HepG2 (cell line): ENCODE measurements around the gene UNC13D. TPM values are rescaled to one million over a fixed set of nuclear protein-coding genes. Genes with fewer than 3 reads are reported as not detected.

Source experiments
- SIX1 ChIP-seq: sonication (generic); formaldehyde crosslinking; IDR thresholded peaks from 2 replicates; pipeline ENCODE4 v1.4.0; 2020; ENCODE audit warnings: missing genetic modification reagents, borderline replicate concordance
- TBL1XR1 ChIP-seq: fragments of 150-350 bp; IDR thresholded peaks from 2 replicates; pipeline ENCODE4 v1.6.1; 2014; ENCODE audit warnings: borderline replicate concordance, low read length; ENCODE audit not compliant: partially characterized antibody
- ZNF3 ChIP-seq: IDR thresholded peaks from 2 replicates; pipeline ENCODE4 v1.7.0; 2017; ENCODE audit warnings: inconsistent platforms
- ZNF317 ChIP-seq: sonication (generic); formaldehyde crosslinking; IDR thresholded peaks from 2 replicates; pipeline ENCODE4 v1.5.0; 2020; ENCODE audit warnings: mild to moderate bottlenecking, missing genetic modification reagents
- ZNF326 ChIP-seq: sonication (generic); formaldehyde crosslinking; IDR thresholded peaks from 2 replicates; pipeline ENCODE4 v1.4.0; 2020; ENCODE audit warnings: missing genetic modification reagents, borderline replicate concordance
- ZNF598 ChIP-seq: sonication (generic); formaldehyde crosslinking; IDR thresholded peaks from 2 replicates; pipeline ENCODE4 v1.5.1; 2020; ENCODE audit warnings: mild to moderate bottlenecking, missing genetic modification reagents, borderline replicate concordance
- ZNF781 ChIP-seq: sonication (generic); formaldehyde crosslinking; IDR thresholded peaks from 2 replicates; pipeline ENCODE4 v1.5.1; 2020; ENCODE audit warnings: borderline replicate concordance, mild to moderate bottlenecking, missing genetic modification reagents; ENCODE audit errors: not compliant biosample characterization
- ZNF891 ChIP-seq: sonication (generic); formaldehyde crosslinking; IDR thresholded peaks from 2 replicates; pipeline ENCODE4 v1.5.0; 2020; ENCODE audit warnings: mild to moderate bottlenecking, missing genetic modification reagents
- ZSCAN29 ChIP-seq: sonication (generic); formaldehyde crosslinking; conservative IDR thresholded peaks from 2 replicates; pipeline ENCODE4 v1.4.0; 2020; ENCODE audit warnings: mild to moderate bottlenecking, missing genetic modification reagents
- polyA plus RNA-seq, 8 experiments: library from polyadenylated mRNA; depleted of rRNA in 3 of 8; stranded (reverse) in 7 of 8; unstranded in 1 of 8; fragments of >200 nt; fragmentation: Illumina TruSeq in 4 of 8; extraction: Trizol in 4 of 8; gene quantifications; 2 replicates each; pipeline versions ENCODE4 v1.2.1 to v1.2.3, GENCODE V29; 2011 to 2016; ENCODE audit warnings: low read depth in 4 of 8, missing spikeins in 1 of 8, mixed read lengths in 1 of 8; ENCODE audit not compliant: insufficient read depth in 1 of 8
- total RNA-seq, 5 experiments: library from RNA; depleted of rRNA; stranded (reverse); fragments of >200 nt; fragmentation: Illumina TruSeq; extraction: Trizol; gene quantifications; 2 replicates each; pipeline ENCODE4 v1.2.3, GENCODE V29; 2016; ENCODE audit warnings: low read depth in 1 of 5
- TF ChIP-seq, protein P1 (sequence below): sonication (generic); formaldehyde crosslinking; IDR thresholded peaks from 2 replicates; pipeline ENCODE4 v1.8.0; 2022; ENCODE audit warnings: missing genetic modification reagents, mild to moderate bottlenecking, moderate library complexity, borderline replicate concordance
- TF ChIP-seq, protein P2 (sequence below): sonication (generic); formaldehyde crosslinking; IDR thresholded peaks from 2 replicates; pipeline ENCODE4 v1.4.0; 2020; ENCODE audit warnings: mild to moderate bottlenecking, missing genetic modification reagents
- TF ChIP-seq, protein P3 (sequence below): sonication (generic); formaldehyde crosslinking; IDR thresholded peaks from 2 replicates; pipeline ENCODE4 v1.4.0; 2020; ENCODE audit warnings: missing genetic modification reagents, borderline replicate concordance

The UNC13D gene
- total and polyA plus RNA-seq, 2 of the 13 experiments (the other 11 are each of a cell fraction or from before 2014, with no cell fraction given), result 29.7 to 42.7 TPM

DNA sequence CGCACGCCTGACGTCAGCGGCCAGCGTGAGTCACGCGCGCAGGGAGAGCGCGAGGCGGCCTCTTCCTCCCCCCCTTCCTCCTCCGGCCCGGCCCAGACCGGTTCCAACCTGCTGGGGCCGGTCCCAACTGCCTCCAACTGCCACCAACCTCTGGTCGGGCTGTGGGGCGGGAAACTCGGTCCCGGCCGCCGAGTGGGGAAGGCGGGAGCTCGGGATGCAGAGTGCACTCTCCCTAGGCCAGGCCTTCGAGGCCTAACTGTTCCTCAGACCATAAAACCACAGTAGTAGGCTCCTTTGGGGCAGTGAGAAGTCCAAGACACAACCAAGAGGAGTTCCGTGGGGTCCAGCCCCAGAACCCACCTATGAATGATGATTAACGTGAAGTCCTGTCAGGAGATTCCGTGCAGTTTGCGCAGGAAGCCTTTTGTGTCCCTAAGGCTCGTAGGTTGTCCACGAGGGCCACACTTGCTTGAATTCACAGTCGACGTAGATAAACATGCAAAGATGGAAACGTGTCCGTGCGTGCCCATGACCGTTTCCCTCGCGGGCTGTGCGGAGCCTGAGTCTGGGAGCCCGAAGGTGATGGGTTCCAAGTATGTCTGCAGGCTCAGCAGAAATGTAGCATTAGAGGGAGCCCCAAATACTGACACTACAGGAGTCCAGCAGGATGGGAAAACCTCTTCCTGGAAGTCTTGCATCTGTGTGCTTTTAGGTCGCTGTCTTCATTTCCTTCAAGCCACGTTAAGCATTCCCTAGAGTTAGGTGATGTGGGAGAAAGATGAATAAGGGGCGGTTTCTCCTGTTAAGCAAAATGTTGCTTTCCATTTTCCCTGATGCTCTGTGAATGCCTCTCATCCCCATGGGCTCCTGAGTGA lies 59.0 kb downstream of the UNC13D start (continued):
- TF ChIP-seq, protein P1, sequence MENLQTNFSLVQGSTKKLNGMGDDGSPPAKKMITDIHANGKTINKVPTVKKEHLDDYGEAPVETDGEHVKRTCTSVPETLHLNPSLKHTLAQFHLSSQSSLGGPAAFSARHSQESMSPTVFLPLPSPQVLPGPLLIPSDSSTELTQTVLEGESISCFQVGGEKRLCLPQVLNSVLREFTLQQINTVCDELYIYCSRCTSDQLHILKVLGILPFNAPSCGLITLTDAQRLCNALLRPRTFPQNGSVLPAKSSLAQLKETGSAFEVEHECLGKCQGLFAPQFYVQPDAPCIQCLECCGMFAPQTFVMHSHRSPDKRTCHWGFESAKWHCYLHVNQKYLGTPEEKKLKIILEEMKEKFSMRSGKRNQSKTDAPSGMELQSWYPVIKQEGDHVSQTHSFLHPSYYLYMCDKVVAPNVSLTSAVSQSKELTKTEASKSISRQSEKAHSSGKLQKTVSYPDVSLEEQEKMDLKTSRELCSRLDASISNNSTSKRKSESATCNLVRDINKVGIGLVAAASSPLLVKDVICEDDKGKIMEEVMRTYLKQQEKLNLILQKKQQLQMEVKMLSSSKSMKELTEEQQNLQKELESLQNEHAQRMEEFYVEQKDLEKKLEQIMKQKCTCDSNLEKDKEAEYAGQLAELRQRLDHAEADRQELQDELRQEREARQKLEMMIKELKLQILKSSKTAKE (CRISPR knock-in tag), result peak; percentile 27; the same call in 1 of the 2 replicates
- TF ChIP-seq, protein P2, sequence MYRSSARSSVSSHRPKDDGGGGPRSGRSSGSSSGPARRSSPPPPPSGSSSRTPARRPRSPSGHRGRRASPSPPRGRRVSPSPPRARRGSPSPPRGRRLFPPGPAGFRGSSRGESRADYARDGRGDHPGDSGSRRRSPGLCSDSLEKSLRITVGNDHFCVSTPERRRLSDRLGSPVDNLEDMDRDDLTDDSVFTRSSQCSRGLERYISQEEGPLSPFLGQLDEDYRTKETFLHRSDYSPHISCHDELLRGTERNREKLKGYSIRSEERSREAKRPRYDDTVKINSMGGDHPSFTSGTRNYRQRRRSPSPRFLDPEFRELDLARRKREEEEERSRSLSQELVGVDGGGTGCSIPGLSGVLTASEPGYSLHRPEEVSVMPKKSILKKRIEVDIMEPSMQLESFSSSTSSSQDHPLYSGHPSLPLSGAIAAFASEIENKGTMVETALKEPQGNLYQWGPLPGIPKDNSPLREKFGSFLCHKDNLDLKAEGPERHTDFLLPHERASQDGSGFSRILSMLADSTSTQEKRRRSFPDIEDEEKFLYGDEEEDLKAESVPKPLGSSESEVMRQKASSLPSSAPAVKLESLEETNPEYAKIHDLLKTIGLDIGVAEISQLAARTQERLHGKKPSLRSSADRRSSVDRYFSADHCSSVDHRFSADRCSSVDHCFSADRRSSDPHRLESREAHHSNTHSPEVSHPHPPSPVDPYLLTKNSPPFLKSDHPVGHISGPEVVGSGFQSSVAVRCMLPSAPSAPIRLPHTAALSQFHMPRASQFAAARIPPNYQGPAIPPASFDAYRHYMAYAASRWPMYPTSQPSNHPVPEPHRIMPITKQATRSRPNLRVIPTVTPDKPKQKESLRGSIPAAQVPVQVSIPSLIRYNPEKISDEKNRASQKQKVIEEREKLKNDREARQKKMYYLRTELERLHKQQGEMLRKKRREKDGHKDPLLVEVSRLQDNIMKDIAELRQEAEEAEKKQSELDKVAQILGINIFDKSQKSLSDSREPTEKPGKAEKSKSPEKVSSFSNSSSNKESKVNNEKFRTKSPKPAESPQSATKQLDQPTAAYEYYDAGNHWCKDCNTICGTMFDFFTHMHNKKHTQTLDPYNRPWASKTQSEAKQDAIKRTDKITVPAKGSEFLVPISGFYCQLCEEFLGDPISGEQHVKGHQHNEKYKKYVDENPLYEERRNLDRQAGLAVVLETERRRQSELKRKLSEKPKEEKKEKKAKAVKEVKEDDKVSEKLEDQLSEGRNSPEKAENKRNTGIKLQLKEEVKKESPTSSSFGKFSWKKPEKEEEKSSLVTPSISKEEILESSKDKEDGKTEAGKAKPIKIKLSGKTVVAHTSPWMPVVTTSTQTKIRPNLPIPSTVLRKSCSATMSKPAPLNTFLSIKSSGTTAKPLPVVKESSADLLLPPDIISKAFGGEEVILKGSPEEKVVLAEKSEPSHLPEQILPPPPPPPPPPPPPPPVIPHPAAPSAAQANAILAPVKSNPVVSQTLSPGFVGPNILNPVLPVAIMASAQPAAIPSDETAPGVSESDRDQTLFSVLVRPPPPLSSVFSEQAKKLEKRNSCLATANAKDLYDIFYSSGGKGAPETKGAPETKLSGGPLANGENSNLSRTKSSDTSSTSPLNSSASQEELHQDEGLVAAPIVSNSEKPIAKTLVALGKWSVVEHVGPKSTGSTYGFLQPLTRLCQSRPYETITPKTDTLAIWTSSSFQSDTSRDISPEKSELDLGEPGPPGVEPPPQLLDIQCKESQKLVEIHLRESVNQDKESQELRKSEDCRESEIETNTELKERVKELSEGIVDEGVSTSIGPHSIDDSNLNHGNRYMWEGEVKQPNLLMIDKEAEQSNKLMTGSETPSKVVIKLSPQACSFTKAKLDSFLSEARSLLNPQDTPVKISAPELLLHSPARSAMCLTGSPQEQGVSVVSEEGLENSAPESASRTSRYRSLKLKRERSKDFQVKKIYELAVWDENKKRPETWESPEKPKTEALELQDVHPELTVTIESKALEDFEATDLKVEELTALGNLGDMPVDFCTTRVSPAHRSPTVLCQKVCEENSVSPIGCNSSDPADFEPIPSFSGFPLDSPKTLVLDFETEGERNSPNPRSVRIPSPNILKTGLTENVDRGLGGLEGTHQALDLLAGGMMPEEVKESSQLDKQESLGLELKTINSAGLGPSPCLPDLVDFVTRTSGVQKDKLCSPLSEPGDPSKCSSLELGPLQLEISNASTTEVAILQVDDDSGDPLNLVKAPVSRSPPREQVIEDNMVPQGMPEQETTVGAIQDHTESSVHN, result no peak; the same call in 1 of the 2 replicates
- TF ChIP-seq ZNF781 (CRISPR knock-in tag) (peak; percentile 93), ZNF317 (CRISPR knock-in tag) (0 out of 2 replicates have a peak, but pooled peaks have one; percentile 21), ZNF3 (CRISPR knock-in tag) (peak; percentile 74), ZNF891 (CRISPR knock-in tag) (peak; percentile 82; the same call in 1 of the 2 replicates), ZSCAN29 (CRISPR knock-in tag) (0 out of 2 replicates have a peak, but pooled peaks have one; percentile 36), ZNF326 (CRISPR knock-in tag) (no peak), ZNF598 (CRISPR knock-in tag) (no peak), TBL1XR1 (no peak), SIX1 (CRISPR knock-in tag) (peak; percentile 40; the same call in 1 of the 2 replicates)
- TF ChIP-seq, protein P3, sequence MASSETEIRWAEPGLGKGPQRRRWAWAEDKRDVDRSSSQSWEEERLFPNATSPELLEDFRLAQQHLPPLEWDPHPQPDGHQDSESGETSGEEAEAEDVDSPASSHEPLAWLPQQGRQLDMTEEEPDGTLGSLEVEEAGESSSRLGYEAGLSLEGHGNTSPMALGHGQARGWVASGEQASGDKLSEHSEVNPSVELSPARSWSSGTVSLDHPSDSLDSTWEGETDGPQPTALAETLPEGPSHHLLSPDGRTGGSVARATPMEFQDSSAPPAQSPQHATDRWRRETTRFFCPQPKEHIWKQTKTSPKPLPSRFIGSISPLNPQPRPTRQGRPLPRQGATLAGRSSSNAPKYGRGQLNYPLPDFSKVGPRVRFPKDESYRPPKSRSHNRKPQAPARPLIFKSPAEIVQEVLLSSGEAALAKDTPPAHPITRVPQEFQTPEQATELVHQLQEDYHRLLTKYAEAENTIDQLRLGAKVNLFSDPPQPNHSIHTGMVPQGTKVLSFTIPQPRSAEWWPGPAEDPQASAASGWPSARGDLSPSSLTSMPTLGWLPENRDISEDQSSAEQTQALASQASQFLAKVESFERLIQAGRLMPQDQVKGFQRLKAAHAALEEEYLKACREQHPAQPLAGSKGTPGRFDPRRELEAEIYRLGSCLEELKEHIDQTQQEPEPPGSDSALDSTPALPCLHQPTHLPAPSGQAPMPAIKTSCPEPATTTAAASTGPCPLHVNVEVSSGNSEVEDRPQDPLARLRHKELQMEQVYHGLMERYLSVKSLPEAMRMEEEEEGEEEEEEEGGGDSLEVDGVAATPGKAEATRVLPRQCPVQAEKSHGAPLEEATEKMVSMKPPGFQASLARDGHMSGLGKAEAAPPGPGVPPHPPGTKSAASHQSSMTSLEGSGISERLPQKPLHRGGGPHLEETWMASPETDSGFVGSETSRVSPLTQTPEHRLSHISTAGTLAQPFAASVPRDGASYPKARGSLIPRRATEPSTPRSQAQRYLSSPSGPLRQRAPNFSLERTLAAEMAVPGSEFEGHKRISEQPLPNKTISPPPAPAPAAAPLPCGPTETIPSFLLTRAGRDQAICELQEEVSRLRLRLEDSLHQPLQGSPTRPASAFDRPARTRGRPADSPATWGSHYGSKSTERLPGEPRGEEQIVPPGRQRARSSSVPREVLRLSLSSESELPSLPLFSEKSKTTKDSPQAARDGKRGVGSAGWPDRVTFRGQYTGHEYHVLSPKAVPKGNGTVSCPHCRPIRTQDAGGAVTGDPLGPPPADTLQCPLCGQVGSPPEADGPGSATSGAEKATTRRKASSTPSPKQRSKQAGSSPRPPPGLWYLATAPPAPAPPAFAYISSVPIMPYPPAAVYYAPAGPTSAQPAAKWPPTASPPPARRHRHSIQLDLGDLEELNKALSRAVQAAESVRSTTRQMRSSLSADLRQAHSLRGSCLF, result 0 out of 2 replicates have a peak, but pooled peaks have one; percentile 27
